HG03571 (cell line): ENCODE data around the gene DAAM2.

ENCODE experiments used
- ATAC-seq: cut with Tn5 transposase; IDR thresholded peaks from one replicate; pipeline ENCODE4 v1.9.1; 2021; ENCODE audit not compliant: unreplicated experiment

Gene DAAM2

DNA sequence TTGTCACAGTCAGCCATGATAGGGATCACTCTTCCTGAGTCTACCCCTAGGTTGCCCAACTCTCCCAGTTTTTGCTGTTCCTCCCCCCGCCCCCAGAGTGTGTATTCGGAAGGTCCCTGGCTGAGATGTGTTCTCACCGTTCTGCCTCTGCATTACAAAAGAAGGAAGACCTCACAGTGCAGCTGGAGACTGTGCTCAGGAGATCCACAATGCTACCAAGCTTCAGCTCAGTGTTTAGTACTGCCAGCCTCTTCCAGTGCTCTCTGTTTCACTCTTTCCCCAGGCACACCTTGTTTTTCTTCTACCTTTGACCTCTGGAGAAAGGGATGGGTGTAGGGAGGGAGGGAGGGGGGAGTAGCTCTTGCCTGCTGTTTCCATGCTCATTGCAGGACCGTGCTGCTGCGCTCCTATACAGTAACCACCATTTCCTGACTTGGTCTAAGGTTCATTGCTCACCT is 155.5 kb downstream of the DAAM2 start:
- ATAC-seq = no peak

DNA sequence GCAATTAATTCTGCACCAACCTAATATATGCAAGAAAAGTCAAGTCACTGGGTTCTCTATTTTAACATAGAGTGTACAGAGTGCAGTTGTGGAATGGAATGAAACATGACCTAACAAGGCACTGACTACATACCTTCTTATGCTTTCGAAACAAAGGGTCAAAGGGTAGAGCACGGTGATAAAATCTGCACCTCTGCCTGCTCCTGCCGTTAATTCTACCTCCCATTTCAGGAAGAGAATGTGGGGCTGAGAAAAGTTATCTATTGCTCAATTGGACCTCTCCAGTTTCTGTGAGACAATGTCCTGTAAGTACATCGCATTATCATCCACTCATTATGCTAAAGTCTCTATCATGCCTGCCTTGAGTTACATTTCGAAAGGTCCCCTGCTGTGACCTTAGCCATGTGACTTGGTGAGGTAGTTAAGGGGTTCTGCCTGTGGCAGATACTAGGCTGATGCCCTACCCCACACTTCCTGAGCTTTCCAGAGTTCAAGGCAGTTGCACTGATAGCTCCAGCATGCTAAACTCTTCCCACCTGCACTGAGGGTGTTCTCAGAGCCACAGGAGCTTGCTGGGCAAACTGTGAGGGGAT is 156.1 kb downstream of the DAAM2 start:
- ATAC-seq = no peak

DNA sequence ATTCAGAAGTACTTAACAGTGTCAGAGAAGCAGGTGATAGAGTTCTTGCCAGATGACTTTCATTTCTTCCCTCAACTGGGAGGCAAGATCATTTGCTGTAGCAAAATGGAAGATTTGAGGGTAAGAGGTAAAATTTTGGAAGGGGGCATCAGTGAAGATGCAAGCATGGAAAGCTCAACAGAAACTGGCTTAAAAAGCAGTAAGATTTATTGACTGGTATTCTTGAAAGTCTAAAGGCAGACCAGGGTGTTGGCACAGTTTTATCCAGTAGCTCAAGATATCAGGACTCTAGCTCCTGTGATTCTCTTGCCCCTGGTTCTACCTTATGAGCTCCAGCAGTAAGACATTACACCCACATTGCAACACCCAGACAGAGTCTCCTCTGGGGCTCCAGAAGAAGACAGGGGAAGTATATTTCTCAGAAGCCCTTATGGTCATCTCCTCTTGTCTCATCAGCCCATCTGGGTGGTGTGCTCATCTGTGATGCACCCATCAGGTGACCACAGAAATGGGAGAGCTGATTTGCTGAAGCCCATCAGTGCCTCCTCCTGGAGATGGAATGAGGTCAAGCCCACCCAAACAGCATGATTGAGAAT is 158.0 kb downstream of the DAAM2 start:
- no peak for ATAC-seq

DNA sequence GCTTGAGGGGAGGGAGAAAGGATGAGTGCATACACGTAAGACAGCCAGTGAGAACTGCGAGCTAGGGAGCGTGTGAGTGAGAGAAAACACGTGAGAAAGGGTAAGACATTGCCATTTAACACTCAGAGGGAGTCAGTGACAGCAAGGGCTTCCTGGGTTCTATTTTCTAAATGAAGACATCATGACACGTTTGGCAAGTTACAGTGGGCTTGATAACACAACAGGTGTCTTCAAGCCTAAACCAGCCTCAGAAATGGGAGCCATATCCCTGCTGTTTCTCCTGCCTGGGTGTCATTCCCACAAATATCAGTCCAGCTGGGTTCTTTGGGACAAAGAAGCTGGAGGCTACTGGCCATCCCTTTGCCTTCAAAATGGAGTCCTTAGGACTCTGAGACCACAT is 159.0 kb downstream of the DAAM2 start:
- no peak for ATAC-seq

DNA sequence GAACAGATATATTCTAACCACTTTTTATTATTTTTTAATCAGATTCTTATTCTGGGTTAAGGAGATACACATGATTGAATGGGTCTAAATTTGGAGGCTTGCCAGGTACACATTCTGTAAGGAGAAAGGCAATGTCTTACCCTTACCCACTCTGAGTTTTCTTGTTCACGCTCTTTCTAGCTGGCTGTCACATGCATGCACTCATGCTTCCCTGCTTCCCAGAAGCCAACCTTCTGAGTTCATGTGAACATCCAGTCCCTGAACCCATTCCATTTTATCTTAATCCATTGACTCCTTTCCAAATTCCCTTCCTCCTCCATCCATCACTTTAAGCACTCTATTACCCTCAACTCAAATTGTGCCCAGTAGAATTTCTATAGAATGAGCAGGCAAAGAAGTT is 159.5 kb downstream of the DAAM2 start:
- no peak for ATAC-seq

DNA sequence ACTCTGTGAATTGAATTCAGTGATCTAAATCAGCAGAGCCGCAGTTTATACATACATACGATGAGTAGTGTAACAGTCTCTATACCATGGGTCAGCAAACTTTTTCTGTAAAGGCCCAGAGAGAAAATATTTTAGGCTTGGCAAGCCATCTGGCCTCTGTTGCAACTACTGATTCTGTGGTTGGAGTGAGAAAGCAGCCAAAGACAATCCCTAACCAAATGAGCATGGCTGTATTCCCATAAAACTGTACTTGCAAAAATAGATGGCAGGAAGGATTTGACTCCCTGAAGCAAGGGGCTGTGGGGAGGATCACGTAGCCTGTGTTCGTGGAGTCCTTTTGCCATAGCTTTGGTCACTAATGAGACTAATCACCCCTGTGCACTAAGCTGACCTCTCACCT is 160.0 kb downstream of the DAAM2 start:
- ATAC-seq = no peak

DNA sequence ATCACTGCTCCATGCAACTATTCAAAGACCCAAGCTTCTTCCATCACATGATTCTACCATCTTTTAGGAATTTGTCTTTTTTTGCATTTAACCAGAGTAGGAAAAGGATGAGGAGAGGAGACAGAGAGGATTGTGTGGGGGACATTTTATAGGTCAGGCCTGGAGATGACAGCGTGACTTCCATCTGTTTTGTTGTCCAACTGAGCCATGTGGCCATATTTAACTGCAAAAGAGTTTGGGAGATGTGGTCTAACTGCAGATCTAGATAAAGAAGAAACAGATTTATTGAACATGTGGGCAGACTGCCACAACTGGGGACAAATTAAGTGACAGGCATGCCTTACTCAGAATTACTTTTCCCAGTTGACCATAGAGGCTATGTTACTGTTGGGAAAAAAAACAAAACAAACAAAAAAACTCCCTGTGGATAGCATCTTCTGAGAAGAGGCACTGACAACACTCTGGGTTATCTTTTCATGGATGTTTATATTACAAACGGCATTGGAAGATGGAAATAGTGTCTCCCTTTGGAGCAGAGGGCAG is 161.0 kb downstream of the DAAM2 start:
- ATAC-seq = no peak
